Measurements from ENCODE around the gene LY6G6D.

- no peak for TF ChIP-seq ZNF317 (CRISPR knock-in tag; IDR thresholded peaks at IDR 0.05; ENCODE audit: borderline replicate concordance, low read depth)
- TF ChIP-seq ZNF532 (CRISPR knock-in tag; IDR thresholded peaks at IDR 0.05; ENCODE audit: borderline replicate concordance) = no peak
- no peak for TF ChIP-seq PRDM15 (CRISPR knock-in tag; IDR thresholded peaks at IDR 0.05)
- no peak for TF ChIP-seq CTCF (IDR thresholded peaks at IDR 0.05)
- TF ChIP-seq SMAD3 (CRISPR knock-in tag; IDR thresholded peaks at IDR 0.05; ENCODE audit: borderline replicate concordance) = no peak
- no peak for TF ChIP-seq USF2 (CRISPR knock-in tag; IDR thresholded peaks at IDR 0.05)
- no peak for TF ChIP-seq JUN (CRISPR knock-in tag; IDR thresholded peaks at IDR 0.05)
These were observed 22.3 kb downstream of the LY6G6D start for GRCh38 chr6:31737315-31737990.

All from WTC11 (cell line).